Urothelium cell line (cell line): ENCODE measurements around the gene ZBTB38.

ENCODE experiments used
- DNase-seq: peaks from one replicate; pipeline ENCODE4 v3.0.0; 2011; ENCODE audit warnings: low spot score, mixed read lengths
- FAIRE-seq: peaks from 2 replicates; lab custom pipeline; 2011; peaks lifted over from hg19 to GRCh38; lab: Jason Lieb, UNC

Gene ZBTB38

DNA sequence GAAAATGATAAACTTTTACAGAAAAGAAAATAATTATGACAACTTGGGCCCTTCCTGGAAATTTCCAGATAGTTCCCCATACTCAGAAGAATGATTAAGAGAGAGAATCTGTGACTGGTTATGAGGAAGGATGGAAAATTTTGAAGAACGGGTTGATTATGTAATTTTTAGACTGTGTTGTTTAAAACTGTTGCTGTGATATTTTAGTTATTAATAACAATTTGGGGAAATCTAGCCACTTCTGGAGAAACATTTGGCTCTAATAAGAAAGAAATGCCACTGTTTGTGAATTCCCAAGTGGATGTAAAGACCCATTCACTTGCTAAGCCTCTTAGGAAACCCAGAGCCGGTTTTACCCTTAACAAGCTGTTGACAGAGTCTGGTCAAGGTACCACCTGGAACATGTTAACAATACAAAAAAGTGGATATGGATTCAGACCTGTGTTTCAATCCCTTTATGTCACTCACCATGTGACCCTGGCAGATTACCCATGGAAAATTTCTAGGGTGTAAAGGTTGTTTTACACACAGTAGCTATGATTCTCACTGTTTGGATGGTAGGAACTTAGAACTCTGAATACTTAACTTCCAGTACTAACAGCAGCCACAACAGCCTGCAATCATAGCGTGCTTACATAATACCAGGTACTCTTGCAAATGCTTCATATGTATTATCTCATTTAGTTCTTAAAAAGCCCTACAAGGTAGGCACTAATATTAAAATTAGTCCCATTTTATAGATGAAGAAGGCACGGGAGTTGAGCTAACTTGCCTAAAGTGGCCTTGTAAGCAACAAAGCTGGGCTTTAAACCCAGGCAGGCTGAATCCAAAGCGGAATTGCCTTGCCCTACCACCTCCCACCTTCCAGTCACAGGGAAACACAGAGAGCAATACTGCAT is 32.0 kb downstream of the ZBTB38 start:
- DNase-seq = no peak
- FAIRE-seq = no peak

DNA sequence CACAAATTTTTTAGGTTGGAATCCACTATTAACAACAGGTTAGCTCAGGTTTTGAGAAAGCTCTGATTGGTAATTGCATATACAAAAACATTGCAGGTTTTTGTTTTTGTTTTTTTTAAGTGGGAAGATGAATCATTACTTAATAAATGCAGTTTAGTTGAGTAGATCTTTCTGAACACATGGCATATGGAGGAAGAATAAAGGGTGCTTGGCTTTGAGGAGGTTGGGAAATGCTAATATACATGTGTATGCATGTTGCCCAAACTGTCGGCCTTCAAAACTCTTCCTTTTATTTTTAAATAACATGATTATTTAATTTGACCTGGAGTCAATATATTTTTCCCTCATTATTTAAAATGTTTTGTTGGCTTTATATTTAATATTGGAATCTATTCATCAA is 32.8 kb downstream of the ZBTB38 start:
- FAIRE-seq = no peak

DNA sequence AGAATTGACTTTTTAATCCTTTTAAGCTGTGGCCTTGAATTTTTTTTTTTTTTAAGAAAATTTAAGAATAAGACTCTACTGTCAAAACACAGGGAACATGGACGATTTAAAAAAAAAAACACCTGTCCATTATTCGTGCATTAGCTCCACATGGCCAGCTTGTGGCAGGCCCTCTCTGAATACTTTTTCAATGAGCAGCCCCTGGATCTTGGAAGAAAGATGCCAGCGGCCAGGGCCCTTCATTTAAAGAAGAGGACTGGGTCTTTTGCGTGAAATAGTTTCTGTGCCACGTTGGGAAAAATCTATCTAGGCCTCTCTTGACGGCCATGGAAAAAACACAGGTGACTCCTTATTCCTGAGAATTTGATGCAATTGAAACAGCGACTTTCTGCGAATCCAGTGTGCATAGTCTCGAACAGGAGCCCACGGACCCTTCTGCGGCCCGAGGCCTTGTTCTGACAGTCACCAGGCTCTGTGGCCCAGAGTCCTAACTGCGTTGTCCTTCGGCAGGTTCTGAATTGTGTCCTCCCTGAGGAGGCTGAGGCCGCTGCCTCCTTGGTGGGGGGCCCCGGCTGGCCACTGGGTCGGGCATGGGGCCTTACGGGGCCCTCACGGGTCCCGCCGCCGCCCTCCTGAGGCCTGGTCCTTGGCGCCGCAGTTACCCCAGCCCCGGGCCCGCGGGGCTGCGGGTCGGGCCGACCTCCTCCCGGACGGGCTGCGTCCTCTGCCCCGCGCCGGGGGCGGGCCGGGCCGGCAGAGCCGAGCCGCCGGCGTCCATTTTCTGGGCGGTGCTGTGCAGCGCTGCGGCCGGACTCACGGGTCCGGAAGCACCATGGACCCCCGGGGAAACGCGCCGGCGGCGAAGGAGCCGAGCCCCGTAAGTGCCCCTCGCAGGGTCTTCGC is 33.5 kb downstream of the ZBTB38 start:
- DNase-seq = peak; percentile 10
- no peak for FAIRE-seq

More for the DNA sequence above, 32.8 kb downstream of the ZBTB38 start:
- no peak for DNase-seq

DNA sequence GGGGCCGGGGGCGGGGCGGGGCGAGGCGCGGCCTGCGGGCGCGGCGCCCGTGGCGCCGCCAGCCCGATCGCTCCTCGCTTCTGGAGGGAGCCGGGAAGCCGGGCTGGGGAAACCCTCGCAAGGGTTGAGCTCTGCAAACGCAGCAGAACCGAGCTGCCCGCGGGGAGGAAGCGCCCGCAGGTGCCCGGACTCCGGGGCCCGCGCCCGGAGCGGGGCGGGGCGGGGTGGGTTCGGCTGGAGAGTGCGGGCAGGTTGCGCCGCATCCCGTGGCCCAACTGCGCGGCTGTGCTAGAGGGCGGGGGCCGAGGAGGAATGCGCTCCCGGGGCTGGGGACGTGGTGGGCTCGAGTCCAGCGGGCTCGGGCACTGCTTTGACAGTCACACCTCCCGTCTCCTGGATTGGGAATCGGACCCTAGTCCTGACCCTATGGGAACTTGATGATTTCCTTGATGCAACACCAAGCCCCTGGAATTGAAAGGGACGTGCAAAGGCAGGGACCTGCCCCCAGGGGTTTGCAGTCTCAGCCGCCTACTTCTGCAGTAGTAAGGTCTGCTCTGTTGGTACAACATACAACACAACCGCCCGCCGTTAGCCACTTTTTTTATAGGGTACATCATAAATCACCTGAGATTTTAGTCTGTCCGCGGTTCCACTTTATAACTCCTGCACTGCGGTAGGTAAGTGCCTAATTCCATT is 34.3 kb downstream of the ZBTB38 start:
- peak; percentile 7 for DNase-seq
- FAIRE-seq = no peak

DNA sequence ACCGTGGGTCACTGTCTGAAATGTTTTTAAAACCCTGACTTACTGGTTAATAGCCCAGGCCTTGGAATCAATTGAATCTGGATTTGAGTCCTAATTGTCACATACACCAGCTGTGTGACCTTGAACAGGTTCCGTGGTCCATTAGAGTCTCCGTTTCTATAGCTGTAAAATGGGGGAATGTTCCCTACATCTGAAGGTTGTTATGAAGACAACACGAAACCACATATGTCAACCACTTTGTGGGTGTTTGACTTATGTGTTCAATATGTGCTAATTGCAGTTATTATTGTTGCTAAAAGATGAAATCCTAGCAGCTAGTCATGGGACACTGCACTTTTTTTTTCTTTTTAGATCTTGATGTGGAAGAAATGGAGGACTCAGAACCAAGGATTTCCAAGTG is 35.3 kb downstream of the ZBTB38 start:
- no peak for FAIRE-seq
- DNase-seq = no peak

DNA sequence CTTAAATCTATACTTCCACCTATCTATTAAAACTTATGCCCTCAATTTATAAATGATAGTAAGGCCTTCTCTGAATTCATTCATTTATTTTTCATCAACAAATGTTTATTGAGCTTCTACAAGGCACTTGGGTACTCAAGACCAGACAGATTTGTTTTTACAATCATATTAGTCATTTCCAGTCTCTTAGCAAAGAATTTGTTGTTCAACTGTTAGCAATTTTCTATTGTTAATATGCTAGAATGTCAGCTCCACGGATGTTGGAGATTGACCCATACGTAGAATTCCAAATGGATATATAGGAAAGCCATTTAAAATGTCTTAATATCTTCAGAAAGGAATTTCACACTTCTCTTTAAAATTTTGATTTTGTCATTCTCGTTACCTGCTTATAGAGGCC is 36.7 kb downstream of the ZBTB38 start:
- DNase-seq = no peak
- FAIRE-seq = no peak

DNA sequence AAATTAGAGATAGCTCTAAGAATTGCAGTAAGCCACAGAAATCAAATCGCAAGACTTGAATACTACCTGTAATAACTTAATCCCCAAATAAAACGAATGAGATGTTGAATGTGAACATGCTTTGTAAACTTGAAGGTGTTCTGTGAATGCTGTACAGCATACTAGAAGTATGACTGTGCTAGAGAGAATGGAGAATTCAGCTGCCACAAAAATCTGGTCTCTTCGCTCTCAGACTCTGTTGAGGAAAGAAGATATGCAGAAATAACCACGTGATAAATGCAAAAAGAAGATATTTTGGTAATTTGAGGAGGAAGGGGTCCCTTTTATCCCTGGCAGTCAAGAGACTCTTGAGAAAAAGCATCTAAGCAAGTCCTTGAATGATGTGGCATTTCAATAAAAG is 37.3 kb downstream of the ZBTB38 start:
- FAIRE-seq (no peak), DNase-seq (no peak)

DNA sequence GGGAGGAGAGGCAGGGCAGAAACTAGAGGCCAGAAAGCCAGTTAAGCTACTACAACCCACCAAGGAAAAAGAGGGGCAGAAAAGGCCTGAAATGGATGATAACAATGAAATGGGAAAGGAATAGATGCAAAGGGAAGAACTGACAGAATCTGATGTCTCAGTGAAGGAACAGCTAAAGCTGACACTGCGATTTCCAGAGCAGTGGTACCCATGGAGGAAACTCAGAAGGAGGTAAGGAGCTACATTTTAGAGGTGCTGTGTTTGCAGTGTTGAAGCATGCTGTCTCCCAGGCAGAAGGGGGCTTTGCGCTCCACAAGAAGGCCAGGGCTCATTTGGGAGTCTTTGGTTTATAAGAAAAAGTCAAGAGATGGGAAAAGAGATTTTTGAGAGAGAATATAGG is 38.0 kb downstream of the ZBTB38 start:
- DNase-seq (no peak), FAIRE-seq (no peak)

DNA sequence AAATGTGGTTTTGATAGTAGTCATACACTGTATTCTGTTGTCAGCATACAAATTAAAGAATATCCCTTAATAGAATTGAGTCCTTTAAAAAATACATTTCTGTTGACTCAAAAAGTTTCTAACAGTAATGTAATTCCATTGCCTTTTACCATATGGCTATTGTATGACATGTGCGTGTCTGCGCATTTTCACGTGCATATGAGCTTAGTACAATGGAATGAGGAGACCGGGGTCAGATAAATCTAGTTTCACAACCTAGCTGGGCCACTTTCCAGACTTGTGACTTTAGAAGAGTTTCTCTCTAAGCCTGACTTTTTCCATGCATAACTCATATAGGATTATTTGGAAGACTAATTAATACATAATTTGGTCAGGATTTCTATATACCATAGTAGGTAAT is 38.7 kb downstream of the ZBTB38 start:
- DNase-seq (no peak), FAIRE-seq (no peak)

DNA sequence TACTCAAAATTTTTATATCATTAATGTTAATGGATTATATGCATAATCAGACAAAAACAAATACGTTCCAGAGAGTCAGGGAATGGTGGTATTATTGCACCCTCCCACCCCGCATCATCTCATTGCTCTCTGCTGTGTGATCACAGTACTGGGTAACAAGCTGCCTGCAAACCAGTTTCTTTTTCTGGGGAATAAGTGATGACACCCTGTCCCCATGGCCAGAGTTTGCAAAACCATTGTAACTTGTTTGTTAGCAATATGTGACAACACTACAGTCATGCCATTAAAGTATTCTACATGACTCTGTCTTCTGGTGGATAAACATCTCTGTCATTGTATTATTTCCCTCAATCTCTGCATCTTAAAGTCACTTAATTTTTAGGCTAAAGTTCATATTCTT is 39.5 kb downstream of the ZBTB38 start:
- DNase-seq (no peak), FAIRE-seq (no peak)

DNA sequence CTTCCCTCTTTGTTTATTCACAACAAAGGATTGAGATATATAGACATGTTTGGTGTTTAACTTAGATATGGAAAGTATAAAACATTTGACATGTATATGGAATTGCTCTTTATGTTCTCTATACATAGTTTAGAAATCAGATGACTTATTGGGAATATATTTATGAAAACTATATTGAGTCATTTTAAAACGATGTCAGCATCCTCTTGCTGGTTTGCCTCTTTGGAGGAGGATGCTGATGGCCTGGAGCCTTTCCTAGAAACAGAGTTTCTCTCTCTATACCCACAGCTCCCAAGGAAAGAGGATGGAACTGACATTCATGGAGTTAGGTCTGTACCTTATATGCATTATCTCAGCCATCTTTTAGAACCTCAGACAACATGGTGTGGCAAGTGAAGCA is 40.3 kb downstream of the ZBTB38 start:
- no peak for FAIRE-seq
- DNase-seq = no peak

DNA sequence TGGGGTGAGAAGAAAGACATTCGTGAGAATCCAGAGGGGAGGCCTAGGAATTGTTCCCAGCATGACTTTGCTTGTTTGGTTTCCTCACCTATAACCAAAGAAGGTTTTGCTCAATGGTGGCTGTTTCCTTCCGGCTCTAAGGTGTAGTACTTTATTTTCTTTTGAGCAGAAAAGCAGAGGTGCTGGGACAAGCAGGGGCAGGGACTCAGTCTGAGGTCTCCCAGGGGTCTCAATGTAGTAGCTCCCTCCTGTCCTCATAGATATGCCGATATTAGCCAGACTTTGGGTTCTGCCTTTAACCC is 41.6 kb downstream of the ZBTB38 start:
- no peak for DNase-seq
- FAIRE-seq = no peak

DNA sequence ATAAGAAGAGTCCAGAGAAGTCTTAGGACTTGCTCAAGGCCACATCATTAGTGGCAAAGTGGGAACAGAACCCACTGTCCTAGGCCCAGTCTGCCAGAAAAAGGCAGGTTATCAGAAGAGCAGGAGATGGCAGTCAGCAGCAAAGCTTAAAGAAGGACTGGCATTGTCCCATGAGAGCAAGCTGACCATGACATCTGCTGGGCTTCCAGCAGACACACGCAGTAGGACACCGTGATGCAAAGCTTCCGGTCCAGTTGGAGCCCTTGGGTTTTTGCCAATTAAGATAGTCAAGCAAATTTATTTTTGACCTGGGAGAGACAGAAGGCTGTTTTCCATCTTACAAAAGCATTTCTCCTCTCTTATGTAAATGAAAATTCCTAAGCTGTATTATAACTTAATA is 42.1 kb downstream of the ZBTB38 start:
- FAIRE-seq (no peak), DNase-seq (no peak)

DNA sequence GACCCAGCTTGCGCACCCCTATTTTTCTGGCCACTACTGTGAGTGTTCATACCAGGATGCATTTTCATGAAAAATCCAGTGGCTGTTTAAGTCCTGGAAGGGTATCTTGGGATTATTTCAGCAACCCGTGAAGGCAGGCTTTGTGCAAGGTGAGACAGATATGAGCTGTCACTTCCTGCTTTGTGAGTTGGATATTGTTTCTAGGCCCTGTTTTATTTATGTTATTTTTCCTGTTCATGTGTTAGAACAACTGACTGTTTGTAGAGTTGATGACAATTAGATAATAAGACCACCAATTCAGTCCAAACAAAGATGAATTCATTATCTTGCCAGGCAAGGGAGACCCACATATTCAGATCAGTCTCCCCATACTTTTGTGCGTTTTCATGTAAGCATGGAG is 42.5 kb downstream of the ZBTB38 start:
- FAIRE-seq (no peak), DNase-seq (no peak)

DNA sequence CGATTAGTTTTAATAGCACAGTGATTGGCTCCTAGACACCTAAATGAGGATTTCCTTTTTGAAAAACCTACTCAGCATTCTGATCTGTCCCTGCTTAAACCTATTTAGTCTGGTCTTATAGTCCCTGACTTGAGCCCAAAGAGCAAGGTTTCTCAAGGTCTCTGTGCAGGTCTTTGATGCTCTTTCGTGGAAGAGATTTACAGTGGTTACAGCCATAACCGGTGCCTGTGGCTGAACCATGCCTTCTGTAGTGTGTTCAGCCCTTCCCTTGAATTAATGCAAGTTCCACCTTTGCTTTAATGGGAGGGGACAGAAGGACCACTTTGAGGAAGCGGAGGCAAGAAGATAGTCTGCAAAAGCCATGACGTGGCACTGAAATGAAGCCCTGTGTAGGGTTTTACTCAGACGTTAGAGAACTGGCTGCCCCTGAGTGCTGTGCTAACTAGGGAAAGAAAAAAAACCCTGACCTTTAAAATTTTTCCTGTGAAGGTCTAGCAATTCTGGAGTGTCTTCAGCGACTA is 43.0 kb downstream of the ZBTB38 start:
- DNase-seq = no peak
- no peak for FAIRE-seq

DNA sequence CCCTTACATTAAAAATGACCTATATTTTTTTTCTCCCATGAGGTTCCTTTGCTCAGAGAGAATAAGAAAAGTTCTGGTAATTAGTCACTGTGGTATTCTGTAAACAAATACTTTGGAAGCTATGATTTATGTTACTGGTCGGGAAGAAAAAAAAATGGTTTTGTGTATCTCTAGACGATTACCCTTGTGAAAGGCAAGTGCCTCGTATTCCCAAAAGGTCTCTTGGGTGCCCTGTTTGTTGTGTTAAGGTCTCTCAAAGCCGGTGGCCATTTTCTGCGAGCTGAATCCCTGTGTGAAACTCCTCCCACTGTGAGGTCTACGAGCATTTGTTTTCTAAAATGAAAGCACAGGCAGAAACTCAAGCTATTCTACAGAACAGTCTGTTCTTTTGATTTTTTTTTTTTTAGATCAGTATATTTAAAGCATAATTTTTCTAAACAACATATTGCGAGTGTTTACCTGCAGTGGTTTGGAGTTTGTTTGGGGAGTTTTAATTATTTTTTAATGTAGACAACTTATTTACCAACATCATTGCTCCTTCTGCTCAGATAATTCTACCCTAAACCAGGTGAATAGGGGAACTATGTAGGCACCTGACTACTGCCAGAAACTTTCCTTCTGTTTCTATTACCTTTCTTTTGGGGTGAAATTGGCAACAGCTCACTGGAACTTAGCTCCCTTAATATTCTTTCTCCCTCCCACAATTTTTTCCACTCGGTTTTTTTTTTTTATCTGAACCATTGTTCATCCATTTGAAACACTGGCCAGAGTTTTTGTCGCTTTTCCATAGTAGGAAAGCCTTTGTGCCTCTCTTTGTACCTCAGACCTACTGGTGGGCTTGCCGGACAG is 44.0 kb downstream of the ZBTB38 start:
- DNase-seq = no peak
- FAIRE-seq = no peak

DNA sequence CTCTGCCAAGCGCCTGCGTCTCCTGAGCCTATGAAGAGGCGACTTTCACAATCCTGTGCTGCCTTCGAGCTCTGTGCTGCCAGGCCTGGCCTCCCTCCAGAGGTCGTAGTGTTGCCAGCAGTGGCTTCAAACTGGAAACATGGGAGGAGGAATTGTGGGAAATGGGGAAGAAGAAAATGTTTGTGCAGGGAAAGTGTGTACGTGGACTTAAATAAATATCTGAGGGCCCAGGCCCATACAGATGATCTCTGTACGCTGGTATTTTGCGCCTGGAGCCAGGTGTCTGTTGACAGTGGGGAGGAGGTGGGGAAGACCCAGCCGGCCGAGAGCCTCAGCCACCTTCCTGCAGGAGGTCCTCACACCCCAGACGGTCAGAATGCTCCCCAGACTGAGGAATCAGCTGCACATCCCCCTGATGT is 44.6 kb downstream of the ZBTB38 start:
- FAIRE-seq (no peak), DNase-seq (no peak)

DNA sequence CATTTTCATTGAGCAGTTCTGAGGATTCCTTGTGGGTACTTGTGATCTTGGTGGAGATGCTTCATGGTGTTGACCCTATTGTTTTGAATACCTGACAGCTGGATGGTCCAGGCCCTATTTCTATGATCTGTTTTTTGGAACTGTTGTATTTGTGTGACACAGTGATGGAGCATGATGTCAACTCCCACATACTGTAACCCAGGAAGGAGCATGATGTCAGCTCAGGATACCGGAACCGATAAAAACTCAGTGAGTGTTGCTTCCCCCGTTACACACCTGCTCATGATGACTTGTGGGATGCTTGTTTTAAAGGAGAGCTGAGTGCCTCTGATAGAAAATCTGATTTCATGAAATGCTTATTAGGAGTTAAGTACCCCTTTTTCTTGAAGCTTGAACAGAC is 45.1 kb downstream of the ZBTB38 start:
- FAIRE-seq (no peak), DNase-seq (no peak)

DNA sequence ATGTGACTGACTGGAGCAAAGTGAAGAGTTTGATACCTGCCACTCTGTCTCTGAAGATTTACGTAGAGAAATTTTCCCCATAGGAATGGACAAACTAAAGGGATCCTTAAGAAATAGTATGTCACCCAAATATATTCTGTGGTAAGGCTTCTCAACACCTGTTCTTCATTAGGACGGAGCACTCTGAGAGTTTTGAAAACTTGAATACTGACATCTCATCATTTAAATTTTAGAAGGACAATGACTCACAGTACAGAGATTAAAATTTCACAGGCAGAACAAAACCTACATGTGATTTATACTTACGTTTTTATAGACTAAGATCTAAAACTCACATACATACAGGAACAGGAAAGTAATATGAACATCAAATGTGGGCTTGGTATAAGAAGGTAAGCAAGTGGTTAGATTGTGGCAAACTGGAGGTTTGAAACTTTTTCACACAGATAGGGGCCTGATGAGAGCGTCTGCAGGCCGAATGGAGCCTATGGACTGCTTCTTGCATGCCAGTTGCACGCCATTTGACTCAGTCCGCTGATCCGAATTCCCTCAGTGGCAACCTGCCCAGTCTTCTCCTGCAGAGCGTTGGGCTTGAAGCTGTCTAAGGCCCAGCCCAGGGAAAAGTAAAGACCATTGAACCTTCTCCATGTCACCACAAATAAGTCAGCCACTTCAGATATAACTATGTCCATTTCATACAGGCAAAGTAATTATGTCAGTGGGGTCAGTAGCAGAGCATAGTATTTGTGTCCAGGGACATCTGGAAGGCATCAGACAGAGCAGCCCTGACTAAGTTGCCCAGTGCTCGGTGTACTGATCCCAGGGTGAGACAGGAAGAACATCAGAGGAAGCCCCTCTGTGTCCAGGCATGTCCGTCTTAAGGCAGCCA is 45.7 kb downstream of the ZBTB38 start:
- FAIRE-seq = no peak
- DNase-seq = no peak
